Fibroblast of lung (primary cell): ENCODE measurements around the gene KRT2.

Experiments
- CTCF ChIP-seq, 2 donors: IDR thresholded peaks in 1 of 2; conservative IDR thresholded peaks in 1 of 2; 1 replicate in 1 of 2; 2 replicates in 1 of 2; pipeline ENCODE4 v1.5.1; 2011 to 2012; ENCODE audit warnings: low read length in 2 of 2, control low read depth in 1 of 2, inconsistent platforms in 1 of 2, low read depth in 1 of 2, mild to moderate bottlenecking in 1 of 2
- EZH2 ChIP-seq: IDR thresholded peaks from 2 replicates; pipeline ENCODE4 v1.5.1; 2012; ENCODE audit warnings: low read length, control low read depth, mild to moderate bottlenecking; ENCODE audit errors: missing control alignments

GRCh38 chr12:52608161-52608560, 43.9 kb downstream of the KRT2 start:
- TF ChIP-seq CTCF (conservative IDR thresholded peaks at IDR 0.05 in 1 of 2, IDR thresholded peaks at IDR 0.05 in 1 of 2; ENCODE audit: low read depth in 1 of 2, low read length in 2 of 2) (no peak), EZH2 (no peak)
